HepG2 (cell line): ENCODE measurements around the gene MEIOB. TPM values are rescaled to one million over a fixed set of nuclear protein-coding genes. Genes with fewer than 3 reads are reported as not detected.

Experiments
- ATAC-seq: fragments of 200-7000 bp; cut with Tn5 transposase; 3 replicates; pipeline ENCODE4 v1.9.1; 2020; ENCODE audit warnings: mild to moderate bottlenecking, moderate library complexity
- BruUV-seq: library from RNA; stranded (reverse); fragments of 400-500 nt; replicated peaks from 2 replicates; lab custom pipeline; 2021; lab: Mats Ljungman, UMichigan
- CTCF ChIA-PET: fragments of 300-600 bp; formaldehyde crosslinking; extraction: SDS; loops from one replicate; lab custom pipeline; 2021; ENCODE audit warnings: low total read pairs, inconsistent platforms, low intra/inter-chr PET ratio; lab: Yijun Ruan, JAX
- POLR2A ChIA-PET: fragments of 350-600 bp; sonication (Branson Sonifier 250); formaldehyde crosslinking; loops from one replicate; lab custom pipeline; 2020; ENCODE audit warnings: antibody characterized with exemption, inconsistent platforms; lab: Yijun Ruan, JAX
- DNase-seq: peaks from one replicate; pipeline ENCODE4 v3.0.0-alpha.2; 2015; ENCODE audit warnings: low spot score
- FAIRE-seq: peaks from 3 replicates; lab custom pipeline; 2011; peaks lifted over from hg19 to GRCh38; lab: Jason Lieb, UNC
- H2AFZ ChIP-seq: one replicate; pipeline ENCODE4 v1.6.1; 2011; ENCODE audit warnings: low read length, inconsistent platforms
- H3K27ac ChIP-seq: fragments of 300-600 bp; 3 replicates; pipeline ENCODE4 v1.8.0; 2011; ENCODE audit warnings: mixed run types, mild to moderate bottlenecking, mixed read lengths, low read length, inconsistent platforms; ENCODE audit not compliant: insufficient read depth; ENCODE audit errors: extremely low read length
- H3K27me3 ChIP-seq, 2 experiments: fragments of 200-600 bp in 1 of 2; 2 replicates in 1 of 2; 3 replicates in 1 of 2; pipeline versions ENCODE4 v1.6.0 to v1.8.0; 2011; ENCODE audit warnings: low read length in 2 of 2, mild to moderate bottlenecking in 2 of 2, moderate library complexity in 2 of 2, inconsistent platforms in 1 of 2; ENCODE audit not compliant: insufficient read depth in 2 of 2, control insufficient read depth in 1 of 2
- H3K36me3 ChIP-seq, 2 experiments: fragments of 200-600 bp in 1 of 2; replicated peaks in 1 of 2; 2 replicates in 1 of 2; 3 replicates in 1 of 2; pipeline versions ENCODE4 v1.5.1 to v1.8.0; 2011; ENCODE audit warnings: low read length in 2 of 2, inconsistent platforms in 1 of 2; ENCODE audit not compliant: insufficient read depth in 2 of 2, control insufficient read depth in 1 of 2
- H3K4me1 ChIP-seq: 2 replicates; pipeline ENCODE4 v1.5.1; 2012; ENCODE audit warnings: low read length, inconsistent platforms; ENCODE audit not compliant: insufficient read depth
- H3K4me2 ChIP-seq: 2 replicates; pipeline ENCODE4 v1.6.0; 2011; ENCODE audit warnings: low read depth, low read length, inconsistent platforms
- H3K4me3 ChIP-seq, 3 experiments: fragments of 200-600 bp in 1 of 3; sonication (generic), shearing (Covaris generic) in 1 of 3; replicated peaks in 1 of 3; 2 replicates each; pipeline ENCODE4 v1.5.1; 2011 to 2016; ENCODE audit warnings: low read length in 3 of 3, inconsistent platforms in 2 of 3, low read depth in 2 of 3, mild to moderate bottlenecking in 2 of 3, control low read depth in 1 of 3, mixed read lengths in 1 of 3; ENCODE audit not compliant: insufficient read depth in 1 of 3
- H3K79me2 ChIP-seq: one replicate; pipeline ENCODE4 v1.6.1; 2011; ENCODE audit warnings: low read length, inconsistent platforms; ENCODE audit not compliant: insufficient read depth
- H3K9ac ChIP-seq: 2 replicates; pipeline ENCODE4 v1.6.0; 2011; ENCODE audit warnings: mild to moderate bottlenecking, low read depth, low read length, inconsistent platforms; ENCODE audit not compliant: insufficient read depth
- H3K9me3 ChIP-seq: 2 replicates; pipeline ENCODE4 v1.5.1; 2012; ENCODE audit warnings: mild to moderate bottlenecking, low read length
- H4K20me1 ChIP-seq: 2 replicates; pipeline ENCODE4 v1.6.0; 2011; ENCODE audit warnings: inconsistent platforms, mild to moderate bottlenecking, low read length, moderate library complexity; ENCODE audit not compliant: insufficient read depth
- BRD4 ChIP-seq: sonication (generic); formaldehyde crosslinking; IDR thresholded peaks from 2 replicates; pipeline ENCODE4 v1.4.0; 2020; ENCODE audit warnings: missing genetic modification reagents
- CHCHD3 ChIP-seq: sonication (generic); formaldehyde crosslinking; IDR thresholded peaks from 2 replicates; pipeline ENCODE4 v1.8.0; 2022; ENCODE audit warnings: mild to moderate bottlenecking, missing genetic modification reagents, moderate library complexity
- ELK4 ChIP-seq: sonication (generic); formaldehyde crosslinking; IDR thresholded peaks from 2 replicates; pipeline ENCODE4 v1.9.0; 2021; ENCODE audit warnings: missing genetic modification reagents, borderline replicate concordance
- MTA3 ChIP-seq: sonication (generic); formaldehyde crosslinking; IDR thresholded peaks from 2 replicates; pipeline ENCODE4 v1.4.0; 2020; ENCODE audit warnings: missing genetic modification reagents
- NCOA5 ChIP-seq: sonication (generic); formaldehyde crosslinking; IDR thresholded peaks from 2 replicates; pipeline ENCODE4 v1.4.0; 2020; ENCODE audit warnings: missing genetic modification reagents
- PRDM10 ChIP-seq: sonication (generic); formaldehyde crosslinking; IDR thresholded peaks from 2 replicates; pipeline ENCODE4 v1.4.0; 2020; ENCODE audit warnings: low read depth, missing genetic modification reagents
- SMARCC2 ChIP-seq: fragments of 450-650 bp; IDR thresholded peaks from 2 replicates; pipeline ENCODE4 v1.6.1; 2017; ENCODE audit warnings: antibody characterized with exemption, mild to moderate bottlenecking
- TFE3 ChIP-seq: IDR thresholded peaks from 2 replicates; pipeline ENCODE4 v1.6.1; 2016
- ZNF124 ChIP-seq: sonication (generic); formaldehyde crosslinking; IDR thresholded peaks from 2 replicates; pipeline ENCODE4 v1.4.0; 2020; ENCODE audit warnings: missing genetic modification reagents
- ZNF274 ChIP-seq: sonication (generic); formaldehyde crosslinking; IDR thresholded peaks from 2 replicates; pipeline ENCODE4 v1.5.1; 2020; ENCODE audit warnings: mild to moderate bottlenecking, missing genetic modification reagents
- ZNF660 ChIP-seq: sonication (generic); formaldehyde crosslinking; IDR thresholded peaks from 2 replicates; pipeline ENCODE4 v1.5.1; 2020; ENCODE audit warnings: mild to moderate bottlenecking, low read depth, missing genetic modification reagents, borderline replicate concordance
- ZNF75D ChIP-seq: sonication (generic); formaldehyde crosslinking; IDR thresholded peaks from 2 replicates; pipeline ENCODE4 v1.8.1; 2023; ENCODE audit warnings: missing genetic modification reagents, mild to moderate bottlenecking, borderline replicate concordance
- ZNF776 ChIP-seq: sonication (generic); formaldehyde crosslinking; IDR thresholded peaks from 2 replicates; pipeline ENCODE4 v1.4.0; 2020; ENCODE audit warnings: mild to moderate bottlenecking, missing genetic modification reagents
- WGBS: methylation state at CpG from one replicate; pipeline ENCODE4 v1.1.6; 2017; ENCODE audit warnings: low lambda C conversion rate; 5-methylcytosine and 5-hydroxymethylcytosine counted together
- in situ Hi-C: cut with HindIII; loops from 2 replicates; pipeline ENCODE4 v1.10.0; 2017; ENCODE audit warnings: low pct_unique_long_range_greater_than_20kb; ENCODE audit not compliant: extremely low pct_ligation_motif_present
- intact Hi-C: fragments of 100-400 bp; cut with micrococcal nuclease; formaldehyde crosslinking; loops from one replicate; pipeline ENCODE4 v1.10.0; 2022; ENCODE audit not compliant: unreplicated experiment
- polyA plus RNA-seq, 8 experiments: library from polyadenylated mRNA; depleted of rRNA in 3 of 8; stranded (reverse) in 7 of 8; unstranded in 1 of 8; fragments of >200 nt; fragmentation: Illumina TruSeq in 4 of 8; extraction: Trizol in 4 of 8; gene quantifications; 2 replicates each; pipeline versions ENCODE4 v1.2.1 to v1.2.3, GENCODE V29; 2011 to 2016; ENCODE audit warnings: low read depth in 4 of 8, missing spikeins in 1 of 8, mixed read lengths in 1 of 8; ENCODE audit not compliant: insufficient read depth in 1 of 8
- total RNA-seq, 5 experiments: library from RNA; depleted of rRNA; stranded (reverse); fragments of >200 nt; fragmentation: Illumina TruSeq; extraction: Trizol; gene quantifications; 2 replicates each; pipeline ENCODE4 v1.2.3, GENCODE V29; 2016; ENCODE audit warnings: low read depth in 1 of 5
- TF ChIP-seq, protein P1 (sequence below): fragments of 450-650 bp; IDR thresholded peaks from 2 replicates; pipeline ENCODE4 v1.6.1; 2017; ENCODE audit warnings: mild to moderate bottlenecking

Gene MEIOB
- total and polyA plus RNA-seq, 2 of the 13 experiments (the other 11 are each of a cell fraction or from before 2014, with no cell fraction given): 0.17 TPM; not detected in 1

GRCh38 chr16:1917056-1917664, 45.2 kb upstream of the MEIOB start (continued):
- TF ChIP-seq, protein P1, sequence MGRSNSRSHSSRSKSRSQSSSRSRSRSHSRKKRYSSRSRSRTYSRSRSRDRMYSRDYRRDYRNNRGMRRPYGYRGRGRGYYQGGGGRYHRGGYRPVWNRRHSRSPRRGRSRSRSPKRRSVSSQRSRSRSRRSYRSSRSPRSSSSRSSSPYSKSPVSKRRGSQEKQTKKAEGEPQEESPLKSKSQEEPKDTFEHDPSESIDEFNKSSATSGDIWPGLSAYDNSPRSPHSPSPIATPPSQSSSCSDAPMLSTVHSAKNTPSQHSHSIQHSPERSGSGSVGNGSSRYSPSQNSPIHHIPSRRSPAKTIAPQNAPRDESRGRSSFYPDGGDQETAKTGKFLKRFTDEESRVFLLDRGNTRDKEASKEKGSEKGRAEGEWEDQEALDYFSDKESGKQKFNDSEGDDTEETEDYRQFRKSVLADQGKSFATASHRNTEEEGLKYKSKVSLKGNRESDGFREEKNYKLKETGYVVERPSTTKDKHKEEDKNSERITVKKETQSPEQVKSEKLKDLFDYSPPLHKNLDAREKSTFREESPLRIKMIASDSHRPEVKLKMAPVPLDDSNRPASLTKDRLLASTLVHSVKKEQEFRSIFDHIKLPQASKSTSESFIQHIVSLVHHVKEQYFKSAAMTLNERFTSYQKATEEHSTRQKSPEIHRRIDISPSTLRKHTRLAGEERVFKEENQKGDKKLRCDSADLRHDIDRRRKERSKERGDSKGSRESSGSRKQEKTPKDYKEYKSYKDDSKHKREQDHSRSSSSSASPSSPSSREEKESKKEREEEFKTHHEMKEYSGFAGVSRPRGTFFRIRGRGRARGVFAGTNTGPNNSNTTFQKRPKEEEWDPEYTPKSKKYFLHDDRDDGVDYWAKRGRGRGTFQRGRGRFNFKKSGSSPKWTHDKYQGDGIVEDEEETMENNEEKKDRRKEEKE: no peak
- TF ChIP-seq ZNF660 (CRISPR knock-in tag) (no peak), ZNF75D (no peak)

DNA sequence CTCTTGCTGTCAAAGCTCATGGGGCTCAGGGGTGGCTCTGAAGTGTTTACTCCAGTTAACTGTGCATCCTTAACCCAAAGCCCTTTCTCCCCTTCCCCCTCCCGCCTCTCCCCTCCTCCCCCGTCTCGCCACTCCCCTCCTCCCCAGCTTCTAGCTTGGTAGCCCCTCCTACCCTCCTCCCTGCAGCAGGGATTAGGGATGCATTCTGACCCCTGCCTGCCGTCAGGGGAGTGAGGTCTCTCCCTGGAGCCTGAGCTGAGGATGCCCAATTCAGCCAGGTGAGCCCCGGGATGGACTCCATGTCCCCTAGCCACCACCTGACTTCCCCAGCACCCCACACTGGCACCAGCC, 44.7 kb upstream of the MEIOB start:
- ATAC-seq (no peak), FAIRE-seq (no peak), DNase-seq (no peak)
- Histone ChIP-seq H3K9ac (no peak overlapping the region), H3K79me2 (no peaks in the 10 kb centered on the region), H2AFZ (no peak overlapping the region), H4K20me1 (0 out of 2 replicates have a peak, but pooled peaks cover 2% of the 10 kb centered on the region), H3K4me3 (no peak overlapping the region), H3K27me3 (peaks cover 37 to 85% of the 10 kb centered on the region in 2 experiments), H3K27ac (no peak overlapping the region), H3K9me3 (no peaks in the 10 kb centered on the region), H3K4me1 (peaks cover 19% of the 10 kb centered on the region), H3K4me2 (no peak overlapping the region), H3K36me3 (no peaks in the 10 kb centered on the region)
- intact Hi-C loops (no loop called here), in situ Hi-C loops (no loop called here)
- ChIA-PET CTCF (no interaction called here), POLR2A (interaction anchor here (1.2 kb wide), 1 partner anchor 89 kb away, joined by 4 read pairs; the partner anchor contains the start of genes FAHD1 and HAGH)
- 6% methylated on average over 5 of the region's 5 CpGs for WGBS
- no TSS peak for BruUV-seq
- TF ChIP-seq BRD4: no peak
- no peak for TF ChIP-seq NCOA5 (CRISPR knock-in tag)
- TF ChIP-seq ELK4 (CRISPR knock-in tag): no peak
- no peak for TF ChIP-seq MTA3 (CRISPR knock-in tag)
- TF ChIP-seq ZNF776 (CRISPR knock-in tag): no peak
- no peak for TF ChIP-seq PRDM10 (CRISPR knock-in tag)
- no peak for TF ChIP-seq ZNF124 (CRISPR knock-in tag)
- TF ChIP-seq CHCHD3: no peak
- no peak for TF ChIP-seq ZNF274 (CRISPR knock-in tag)
- no peak for TF ChIP-seq SMARCC2
- TF ChIP-seq TFE3 (CRISPR knock-in tag): no peak
